NB4 (cell line): Measurements from ENCODE around the gene ST8SIA3.

Experiments used
- DNase-seq: peaks from one replicate; pipeline ENCODE4 v3.0.0; 2010; ENCODE audit warnings: low read depth
- H3K4me3 ChIP-seq: one replicate; pipeline ENCODE4 v1.5.1; 2011; ENCODE audit warnings: mild to moderate bottlenecking, low read depth, low read length, moderate library complexity
- CTCF ChIP-seq: IDR thresholded peaks from one replicate; pipeline ENCODE4 v1.5.1; 2012; ENCODE audit warnings: low read depth, low read length
- MAX ChIP-seq: IDR thresholded peaks from 2 replicates; pipeline ENCODE4 v1.6.1; 2011; ENCODE audit warnings: low read depth, low read length
- MYC ChIP-seq: IDR thresholded peaks from 2 replicates; pipeline ENCODE4 v1.6.1; 2011; ENCODE audit warnings: low read depth, low read length
- POLR2A ChIP-seq: IDR thresholded peaks from 2 replicates; pipeline ENCODE4 v1.6.1; 2011; ENCODE audit warnings: mild to moderate bottlenecking; ENCODE audit not compliant: insufficient read length; ENCODE audit errors: extremely low read depth

ST8SIA3 gene

GRCh38 chr18:57397440-57398132 is 45.2 kb downstream of the ST8SIA3 start:
- peak; percentile 5 for DNase-seq
- no peak for TF ChIP-seq MAX
- no peak for TF ChIP-seq CTCF
- no peak for TF ChIP-seq MYC
- TF ChIP-seq POLR2A, result no peak

GRCh38 chr18:57404345-57404744 is 52.0 kb downstream of the ST8SIA3 start:
- TF ChIP-seq CTCF (no peak), MAX (no peak)
- H3K4me3 ChIP-seq, result no peak overlapping the region
- no peak for DNase-seq

More at GRCh38 chr18:57397440-57398132, 45.2 kb downstream of the ST8SIA3 start:
- H3K4me3 ChIP-seq, result no peak overlapping the region

- H3K4me3 ChIP-seq, result no peak overlapping the region
- TF ChIP-seq MAX (no peak), POLR2A (no peak), CTCF (no peak), MYC (no peak)
- DNase-seq, result no peak
Observed at GRCh38 chr18:57409650-57410049, 57.3 kb downstream of the ST8SIA3 start.

- no peak overlapping the region for H3K4me3 ChIP-seq
- no peak for TF ChIP-seq CTCF
- no peak for TF ChIP-seq MAX
- no peak for TF ChIP-seq POLR2A
- no peak for TF ChIP-seq MYC
- no peak for DNase-seq
Observed at GRCh38 chr18:57410749-57411148, 58.4 kb downstream of the ST8SIA3 start.

GRCh38 chr18:57416542-57416941 is 64.2 kb downstream of the ST8SIA3 start:
- TF ChIP-seq POLR2A (no peak), MAX (no peak), CTCF (no peak), MYC (no peak)
- DNase-seq, result no peak
- no peak overlapping the region for H3K4me3 ChIP-seq
